Thyroid gland (tissue), 4 donors: ENCODE measurements around the gene CBARP. TPM values are rescaled to one million over a fixed set of nuclear protein-coding genes. Genes with fewer than 3 reads are reported as not detected.

Source experiments
- DNase-seq, 2 donors: peaks; one replicate each; pipeline ENCODE4 v3.0.0-alpha.2; 2019
- H3K27ac ChIP-seq, 3 donors: fragments of 200-600 bp; sonication (generic); 1 replicate in 2 of 3; 2 replicates in 1 of 3; pipeline ENCODE4 v1.5.1; 2016 to 2019; ENCODE audit warnings: mild to moderate bottlenecking in 1 of 3, moderate library complexity in 1 of 3
- H3K27me3 ChIP-seq: fragments of 200-600 bp; sonication (generic); one replicate; pipeline ENCODE4 v1.5.1; 2019
- H3K36me3 ChIP-seq, 2 donors: fragments of 200-600 bp; sonication (generic); one replicate each; pipeline ENCODE4 v1.5.1; 2016 to 2019
- H3K4me1 ChIP-seq, 2 donors: fragments of 200-600 bp; sonication (generic); one replicate each; pipeline ENCODE4 v1.5.1; 2017 to 2019
- H3K4me3 ChIP-seq, 3 donors: fragments of 200-600 bp; sonication (generic); replicated peaks in 1 of 3; 1 replicate in 2 of 3; 2 replicates in 1 of 3; pipeline ENCODE4 v1.5.1; 2016; ENCODE audit warnings: mild to moderate bottlenecking in 1 of 3
- H3K9me3 ChIP-seq: fragments of 200-600 bp; sonication (generic); one replicate; pipeline ENCODE4 v1.5.1; 2017
- CTCF ChIP-seq, 6 experiments: fragments of 200-600 bp in 3 of 6; fragments of 450-650 bp in 3 of 6; sonication (generic) in 3 of 6; IDR thresholded peaks; one replicate each; pipeline ENCODE4 v1.5.1; 2016 to 2019; ENCODE audit warnings: antibody characterized with exemption in 6 of 6, mild to moderate bottlenecking in 2 of 6, inconsistent platforms in 1 of 6, moderate library complexity in 1 of 6
- POLR2A ChIP-seq, 2 donors: fragments of 450-650 bp; IDR thresholded peaks; one replicate each; pipeline ENCODE4 v1.6.1; 2017; ENCODE audit warnings: antibody characterized with exemption in 2 of 2, mild to moderate bottlenecking in 2 of 2, moderate library complexity in 1 of 2
- WGBS, 2 donors: methylation state at CpG; one replicate each; pipeline ENCODE4 v1.1.5; 2017; 5-methylcytosine and 5-hydroxymethylcytosine counted together
- intact Hi-C: fragments of 100-400 bp; cut with DNase I; formaldehyde crosslinking; loops from one replicate; pipeline ENCODE4 v1.15.1; 2023
- total RNA-seq, 4 donors: library from RNA; depleted of rRNA; stranded (reverse); fragments of >200 nt; gene quantifications; one replicate each; pipeline ENCODE4 v1.2.3, GENCODE V29; 2016

The CBARP gene
- total RNA-seq, 4 donors from 2014 or later, result 0.73 to 3.2 (median 1.5) TPM

- no peak for DNase-seq
- H3K4me3 ChIP-seq, result no peak overlapping the region
- no peak for TF ChIP-seq POLR2A (IDR thresholded peaks at IDR 0.05)
- no peak for TF ChIP-seq CTCF (IDR thresholded peaks at IDR 0.05)
- peaks cover 35 to 36% of the 10 kb centered on the region in 2 donors for H3K36me3 ChIP-seq
- intact Hi-C loops, result no loop called here
- 86 to 95% methylated on average over 20 to 35 of the region's 37 CpGs for WGBS, 2 donors
- H3K4me1 ChIP-seq, result peaks cover 21 to 40% of the 10 kb centered on the region in 2 donors
- no peaks in the 10 kb centered on the region for H3K9me3 ChIP-seq
- no peaks in the 10 kb centered on the region for H3K27me3 ChIP-seq
- peak overlapping the region in 2 of 3 donors; percentile 28 to 39 for H3K27ac ChIP-seq
These were observed 18.8 kb downstream of the CBARP start for GRCh38 chr19:1218751-1219567.

GRCh38 chr19:1217366-1217765 lies 20.4 kb downstream of the CBARP start:
- Histone ChIP-seq H3K4me3 (no peak overlapping the region), H3K36me3 (peaks cover 20 to 22% of the 10 kb centered on the region in 2 donors), H3K4me1 (peaks cover 21 to 49% of the 10 kb centered on the region in 2 donors), H3K9me3 (no peaks in the 10 kb centered on the region), H3K27ac (peak overlapping the region in 2 of 3 donors; percentile 17 to 18), H3K27me3 (no peaks in the 10 kb centered on the region)
- DNase-seq, result no peak
- WGBS, 2 donors, result 78 to 84% methylated on average over 11 to 13 of the region's 15 CpGs
- TF ChIP-seq CTCF (IDR thresholded peaks at IDR 0.05) (no peak), POLR2A (IDR thresholded peaks at IDR 0.05) (no peak)
- intact Hi-C loops, result no loop called here

GRCh38 chr19:1216756-1217155 lies 21.0 kb downstream of the CBARP start:
- intact Hi-C loops, result no loop called here
- Histone ChIP-seq H3K4me3 (no peak overlapping the region), H3K4me1 (peaks cover 21 to 48% of the 10 kb centered on the region in 2 donors), H3K27me3 (no peaks in the 10 kb centered on the region), H3K27ac (peak overlapping the region in 1 of 3 donors; percentile 17), H3K36me3 (peaks cover 14 to 16% of the 10 kb centered on the region in 2 donors), H3K9me3 (no peaks in the 10 kb centered on the region)
- WGBS, 2 donors, result 92 to 93% methylated on average over 12 of the region's 12 CpGs
- TF ChIP-seq CTCF (IDR thresholded peaks at IDR 0.05) (no peak), POLR2A (IDR thresholded peaks at IDR 0.05) (no peak)
- no peak for DNase-seq

GRCh38 chr19:1214862-1215731 lies 22.7 kb downstream of the CBARP start:
- WGBS, 2 donors, result 46 to 54% methylated on average over 16 to 24 of the region's 26 CpGs
- no peaks in the 10 kb centered on the region for H3K27me3 ChIP-seq
- peaks cover 21 to 55% of the 10 kb centered on the region in 2 donors for H3K4me1 ChIP-seq
- H3K36me3 ChIP-seq, result no peaks in the 10 kb centered on the region
- DNase-seq, result peak; percentile 93 to 97
- TF ChIP-seq POLR2A (IDR thresholded peaks at IDR 0.05) (no peak), CTCF (IDR thresholded peaks at IDR 0.05) (no peak)
- intact Hi-C loops, result no loop called here
- H3K4me3 ChIP-seq, result no peak overlapping the region
- H3K27ac ChIP-seq, result peak overlapping the region; percentile 81 to 84 (median 81)
- H3K9me3 ChIP-seq, result no peaks in the 10 kb centered on the region
